Sigmoid colon (tissue), 7 donors: ENCODE data around the gene CAMK1D. TPM values are rescaled to one million over a fixed set of nuclear protein-coding genes. Genes with fewer than 3 reads are reported as not detected.
"Not testable (repeated sequence)": the region's sequence is repeated elsewhere in the genome, so short reads cannot be mapped to it uniquely, and the experiment has no call there.

ENCODE experiments used
- DNase-seq: peaks from one replicate; pipeline ENCODE4 v3.0.0-alpha.2; 2019
- H3K27ac ChIP-seq, 4 donors: fragments of 200-600 bp; sonication (generic); one replicate each; pipeline ENCODE4 v1.5.1; 2016 to 2019; ENCODE audit warnings: mild to moderate bottlenecking in 1 of 4
- H3K27me3 ChIP-seq, 3 donors: fragments of 200-600 bp; sonication (generic); one replicate each; pipeline ENCODE4 v1.5.1; 2019; ENCODE audit warnings: mild to moderate bottlenecking in 1 of 3
- H3K36me3 ChIP-seq, 4 donors: fragments of 200-600 bp; sonication (generic); one replicate each; pipeline ENCODE4 v1.5.1; 2016 to 2019
- H3K4me1 ChIP-seq, 4 donors: fragments of 200-600 bp; sonication (generic); one replicate each; pipeline ENCODE4 v1.5.1; 2017 to 2019
- H3K4me3 ChIP-seq, 4 donors: fragments of 200-600 bp; sonication (generic); one replicate each; pipeline ENCODE4 v1.5.1; 2017 to 2019; ENCODE audit warnings: mild to moderate bottlenecking in 2 of 4, moderate library complexity in 1 of 4
- H3K9me3 ChIP-seq, 4 donors: fragments of 200-600 bp in 3 of 4; sonication (generic) in 3 of 4; one replicate each; pipeline versions ENCODE4 v1.5.1 to v1.6.1; 2013 to 2019
- EP300 ChIP-seq, 4 donors: sonication (generic); formaldehyde crosslinking; IDR thresholded peaks; one replicate each; pipeline ENCODE4 v1.6.1; 2017; ENCODE audit warnings: antibody characterized with exemption in 4 of 4
- POLR2A ChIP-seq, 2 donors: fragments of 450-650 bp; IDR thresholded peaks; one replicate each; pipeline ENCODE4 v1.6.1; 2016; ENCODE audit warnings: antibody characterized with exemption in 2 of 2, mild to moderate bottlenecking in 2 of 2, moderate library complexity in 2 of 2
- POLR2AphosphoS5 ChIP-seq, 4 donors: sonication (generic); formaldehyde crosslinking; IDR thresholded peaks; one replicate each; pipeline ENCODE4 v1.6.1; 2017; ENCODE audit warnings: antibody characterized with exemption in 4 of 4
- WGBS, 2 donors: extraction: QIAGEN DNeasy Blood & Tissue Kit; methylation state at CpG; one replicate each; pipeline ENCODE4 v1.1.7; 2013; 5-methylcytosine and 5-hydroxymethylcytosine counted together
- intact Hi-C: fragments of 100-400 bp; cut with DNase I; formaldehyde crosslinking; loops from one replicate; pipeline ENCODE4 v1.15.1; 2023
- polyA plus RNA-seq, 3 donors: library from polyadenylated mRNA; stranded (reverse); fragments of 200-250 nt; gene quantifications; one replicate each; pipeline ENCODE4 v1.2.3, GENCODE V29; 2013
- total RNA-seq, 4 donors: library from RNA; depleted of rRNA; stranded (reverse); fragments of >200 nt; gene quantifications; one replicate each; pipeline ENCODE4 v1.1.0, GENCODE V29; 2016
- TF ChIP-seq, protein P1 (sequence below), 4 experiments: fragments of 450-650 bp in 3 of 4; fragments of 200-600 bp in 1 of 4; IDR thresholded peaks; one replicate each; pipeline ENCODE4 v1.5.1; 2016 to 2019; ENCODE audit warnings: antibody characterized with exemption in 4 of 4, mild to moderate bottlenecking in 3 of 4, moderate library complexity in 2 of 4
- donor health status: healthy with polysubstance abuse.
- donor health status: Bipolar disorder and iron deficiency.
- donor health status: healthy.

CAMK1D gene
- total and polyA plus RNA-seq, 7 donors, result 7.2 to 11.5 (median 8.6) TPM

DNA sequence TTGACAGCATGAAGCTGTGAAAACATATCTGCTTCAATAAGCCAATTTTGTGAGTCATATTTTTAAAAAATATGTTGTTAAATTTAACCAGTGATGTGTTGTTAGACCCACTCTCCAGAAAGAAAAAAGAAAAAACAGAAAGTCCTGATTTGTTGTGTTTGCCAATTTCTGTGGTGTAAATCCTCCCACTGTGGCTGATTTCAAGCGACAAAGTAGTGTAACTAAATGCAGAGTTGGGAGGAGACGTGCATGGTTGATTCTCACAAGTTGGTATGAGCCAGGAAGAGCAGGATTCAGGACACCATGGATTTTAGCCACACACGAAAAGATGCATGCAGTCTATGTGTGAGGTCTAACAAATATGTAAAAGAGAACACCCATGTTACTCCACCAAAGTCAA, 513.1 kb downstream of the CAMK1D start:
- intact Hi-C loops, result no loop called here
- no peak overlapping the region for H3K4me3 ChIP-seq
- no peaks in the 10 kb centered on the region for H3K4me1 ChIP-seq
- no peaks in the 10 kb centered on the region for H3K27me3 ChIP-seq
- H3K36me3 ChIP-seq, result no peaks in the 10 kb centered on the region
- no peak overlapping the region for H3K27ac ChIP-seq
- TF ChIP-seq POLR2AphosphoS5 (IDR thresholded peaks at IDR 0.05) (no peak), POLR2A (IDR thresholded peaks at IDR 0.05) (no peak), EP300 (IDR thresholded peaks at IDR 0.05) (no peak)
- TF ChIP-seq, protein P1, sequence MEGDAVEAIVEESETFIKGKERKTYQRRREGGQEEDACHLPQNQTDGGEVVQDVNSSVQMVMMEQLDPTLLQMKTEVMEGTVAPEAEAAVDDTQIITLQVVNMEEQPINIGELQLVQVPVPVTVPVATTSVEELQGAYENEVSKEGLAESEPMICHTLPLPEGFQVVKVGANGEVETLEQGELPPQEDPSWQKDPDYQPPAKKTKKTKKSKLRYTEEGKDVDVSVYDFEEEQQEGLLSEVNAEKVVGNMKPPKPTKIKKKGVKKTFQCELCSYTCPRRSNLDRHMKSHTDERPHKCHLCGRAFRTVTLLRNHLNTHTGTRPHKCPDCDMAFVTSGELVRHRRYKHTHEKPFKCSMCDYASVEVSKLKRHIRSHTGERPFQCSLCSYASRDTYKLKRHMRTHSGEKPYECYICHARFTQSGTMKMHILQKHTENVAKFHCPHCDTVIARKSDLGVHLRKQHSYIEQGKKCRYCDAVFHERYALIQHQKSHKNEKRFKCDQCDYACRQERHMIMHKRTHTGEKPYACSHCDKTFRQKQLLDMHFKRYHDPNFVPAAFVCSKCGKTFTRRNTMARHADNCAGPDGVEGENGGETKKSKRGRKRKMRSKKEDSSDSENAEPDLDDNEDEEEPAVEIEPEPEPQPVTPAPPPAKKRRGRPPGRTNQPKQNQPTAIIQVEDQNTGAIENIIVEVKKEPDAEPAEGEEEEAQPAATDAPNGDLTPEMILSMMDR (IDR thresholded peaks at IDR 0.05), result no peak
- DNase-seq, result no peak
- 77% methylated on average over 3 of the region's 3 CpGs for WGBS, 2 donors
- no peaks in the 10 kb centered on the region for H3K9me3 ChIP-seq

DNA sequence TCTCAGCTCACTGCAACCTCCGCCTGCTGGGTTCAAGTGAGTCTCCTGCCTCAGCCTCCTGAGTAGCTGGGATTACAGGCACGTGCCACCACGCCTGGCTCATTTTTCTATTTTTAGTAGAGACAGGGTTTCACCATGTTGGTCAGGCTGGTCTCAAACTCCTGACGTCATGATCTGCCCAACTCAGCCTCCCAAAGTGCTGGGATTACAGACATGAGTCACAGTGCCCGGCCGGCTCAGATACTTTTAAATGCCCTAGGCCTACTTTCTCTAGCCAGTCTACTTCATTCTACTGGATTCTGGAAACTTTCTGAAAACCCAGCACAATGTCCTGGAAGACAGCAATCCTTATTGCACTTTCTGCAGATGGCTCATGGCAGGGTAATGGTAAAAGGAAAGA, 516.2 kb downstream of the CAMK1D start:
- intact Hi-C loops, H3K36me3 ChIP-seq, H3K4me3 ChIP-seq, H3K9me3 ChIP-seq, H3K27me3 ChIP-seq, H3K27ac ChIP-seq, DNase-seq, H3K4me1 ChIP-seq: not testable (repeated sequence)
- WGBS, 2 donors, result 94 to 96% methylated on average over 6 of the region's 6 CpGs

DNA sequence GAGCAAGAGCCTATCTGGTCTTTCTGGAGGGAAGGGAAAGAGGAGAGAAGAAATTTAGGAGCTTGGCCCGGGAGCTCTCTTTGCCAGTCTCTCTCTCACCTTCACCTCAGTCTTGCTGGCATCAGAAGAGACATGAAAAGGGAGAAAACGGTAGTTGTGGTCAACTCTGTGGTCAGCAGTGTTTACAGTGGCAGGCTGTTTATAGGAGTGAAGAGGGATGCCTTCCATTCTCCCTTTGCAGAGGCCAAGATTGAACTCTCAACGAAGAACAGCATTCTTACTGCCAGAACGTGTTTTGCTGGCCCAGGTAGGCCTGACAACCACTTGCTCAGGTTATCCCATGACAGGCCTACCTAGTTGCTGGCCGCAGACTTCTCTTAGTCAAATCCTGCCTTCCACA, 518.9 kb downstream of the CAMK1D start:
- no peaks in the 10 kb centered on the region for H3K4me1 ChIP-seq
- WGBS, 2 donors, result 68 to 73% methylated on average over 5 of the region's 5 CpGs
- H3K27ac ChIP-seq, result no peak overlapping the region
- no peaks in the 10 kb centered on the region for H3K9me3 ChIP-seq
- TF ChIP-seq EP300 (IDR thresholded peaks at IDR 0.05), result no peak
- TF ChIP-seq, protein P1 (IDR thresholded peaks at IDR 0.05), result no peak
- no peak for TF ChIP-seq POLR2A (IDR thresholded peaks at IDR 0.05)
- no peak for TF ChIP-seq POLR2AphosphoS5 (IDR thresholded peaks at IDR 0.05)
- intact Hi-C loops, result no loop called here
- DNase-seq, result no peak
- H3K27me3 ChIP-seq, result no peaks in the 10 kb centered on the region
- no peak overlapping the region for H3K4me3 ChIP-seq
- H3K36me3 ChIP-seq, result no peaks in the 10 kb centered on the region

DNA sequence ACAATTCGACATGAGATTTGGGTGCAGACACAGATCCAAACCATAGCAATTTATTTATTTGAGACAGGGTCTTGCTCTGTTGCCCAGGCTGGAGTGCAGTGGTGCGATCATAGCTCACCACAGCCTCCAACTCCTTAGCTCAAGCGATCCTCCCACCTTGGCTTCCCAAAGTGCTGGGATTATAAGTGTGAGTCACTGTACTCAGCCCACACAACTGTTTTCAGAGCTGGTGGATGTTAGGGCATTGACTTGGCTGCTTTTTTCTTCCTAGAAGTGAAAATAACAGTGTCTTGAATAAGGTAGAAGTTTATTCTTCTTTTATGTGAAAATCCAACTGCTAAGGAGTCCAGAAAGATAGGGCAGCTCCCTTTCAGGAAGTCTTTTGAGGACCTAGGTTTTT, 520.1 kb downstream of the CAMK1D start:
- Histone ChIP-seq H3K9me3 (no peaks in the 10 kb centered on the region), H3K4me3 (no peak overlapping the region), H3K4me1 (no peaks in the 10 kb centered on the region), H3K27ac (no peak overlapping the region), H3K36me3 (no peaks in the 10 kb centered on the region), H3K27me3 (no peaks in the 10 kb centered on the region)
- 89 to 93% methylated on average over 3 of the region's 3 CpGs for WGBS, 2 donors
- no peak for DNase-seq
- TF ChIP-seq POLR2A (IDR thresholded peaks at IDR 0.05) (no peak), POLR2AphosphoS5 (IDR thresholded peaks at IDR 0.05) (no peak), EP300 (IDR thresholded peaks at IDR 0.05) (no peak)
- TF ChIP-seq, protein P1 (IDR thresholded peaks at IDR 0.05), result no peak
- intact Hi-C loops, result no loop called here

DNA sequence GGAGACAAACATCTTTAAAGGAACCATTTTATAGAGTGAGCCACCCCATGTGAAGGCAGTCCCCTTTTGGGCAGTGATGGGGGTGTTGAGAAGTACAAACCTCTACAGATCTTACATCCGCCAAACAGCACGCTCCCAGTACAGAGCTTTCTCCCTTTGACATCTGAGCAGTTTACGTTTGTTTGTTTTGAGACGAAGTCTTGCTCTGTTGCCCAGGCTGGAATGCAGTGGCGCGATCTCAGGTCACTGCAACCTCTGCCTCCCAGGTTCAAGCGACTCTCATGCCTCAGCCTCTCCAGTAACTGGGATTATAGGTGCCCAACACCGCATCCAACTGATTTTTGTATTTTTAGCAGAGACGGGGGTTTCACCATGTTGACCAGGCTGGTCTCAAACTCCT, 523.2 kb downstream of the CAMK1D start:
- Histone ChIP-seq H3K4me3 (no peak overlapping the region), H3K36me3 (no peaks in the 10 kb centered on the region), H3K27ac (no peak overlapping the region), H3K4me1 (no peaks in the 10 kb centered on the region), H3K9me3 (no peaks in the 10 kb centered on the region), H3K27me3 (no peaks in the 10 kb centered on the region)
- WGBS, 2 donors, result 69 to 84% methylated on average over 9 of the region's 9 CpGs
- TF ChIP-seq EP300 (IDR thresholded peaks at IDR 0.05) (no peak), POLR2AphosphoS5 (IDR thresholded peaks at IDR 0.05) (no peak), POLR2A (IDR thresholded peaks at IDR 0.05) (no peak)
- TF ChIP-seq, protein P1 (IDR thresholded peaks at IDR 0.05), result no peak
- no peak for DNase-seq
- intact Hi-C loops, result no loop called here
